Fibroblast of skin of back (primary cell): ENCODE measurements around the gene CSNK2A1.

Experiments used
- DNase-seq: peaks from one replicate; pipeline ENCODE4 v3.0.0-alpha.2; 2013

The CSNK2A1 gene

GRCh38 chr20:430091-430999 is 113.2 kb downstream of the CSNK2A1 start:
- no peak for DNase-seq

- no peak for DNase-seq
These were observed 114.9 kb downstream of the CSNK2A1 start for GRCh38 chr20:428658-429200.

GRCh38 chr20:427849-428657 is 115.5 kb downstream of the CSNK2A1 start:
- no peak for DNase-seq

- no peak for DNase-seq
These were observed 116.2 kb downstream of the CSNK2A1 start for GRCh38 chr20:427401-427800.

- DNase-seq, result no peak
These were observed 117.0 kb downstream of the CSNK2A1 start for GRCh38 chr20:426566-426965.
